ENCODE results near the gene USP24. TPM values are rescaled to one million over a fixed set of nuclear protein-coding genes. Genes with fewer than 3 reads are reported as not detected.

The USP24 gene
- total RNA-seq, 1 donor from 2014 or later: 40.8 TPM

- TF ChIP-seq, protein P1, sequence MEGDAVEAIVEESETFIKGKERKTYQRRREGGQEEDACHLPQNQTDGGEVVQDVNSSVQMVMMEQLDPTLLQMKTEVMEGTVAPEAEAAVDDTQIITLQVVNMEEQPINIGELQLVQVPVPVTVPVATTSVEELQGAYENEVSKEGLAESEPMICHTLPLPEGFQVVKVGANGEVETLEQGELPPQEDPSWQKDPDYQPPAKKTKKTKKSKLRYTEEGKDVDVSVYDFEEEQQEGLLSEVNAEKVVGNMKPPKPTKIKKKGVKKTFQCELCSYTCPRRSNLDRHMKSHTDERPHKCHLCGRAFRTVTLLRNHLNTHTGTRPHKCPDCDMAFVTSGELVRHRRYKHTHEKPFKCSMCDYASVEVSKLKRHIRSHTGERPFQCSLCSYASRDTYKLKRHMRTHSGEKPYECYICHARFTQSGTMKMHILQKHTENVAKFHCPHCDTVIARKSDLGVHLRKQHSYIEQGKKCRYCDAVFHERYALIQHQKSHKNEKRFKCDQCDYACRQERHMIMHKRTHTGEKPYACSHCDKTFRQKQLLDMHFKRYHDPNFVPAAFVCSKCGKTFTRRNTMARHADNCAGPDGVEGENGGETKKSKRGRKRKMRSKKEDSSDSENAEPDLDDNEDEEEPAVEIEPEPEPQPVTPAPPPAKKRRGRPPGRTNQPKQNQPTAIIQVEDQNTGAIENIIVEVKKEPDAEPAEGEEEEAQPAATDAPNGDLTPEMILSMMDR (IDR thresholded peaks at IDR 0.05; ENCODE audit: insufficient read depth, low read length, severe bottlenecking): no peak
- Histone ChIP-seq H3K27me3 (ENCODE audit: control insufficient read depth, insufficient read depth, low read length) (no peaks in the 10 kb centered on the region), H3K4me3 (ENCODE audit: low read depth, low read length) (peak overlapping the region; percentile 92), H3K36me3 (ENCODE audit: control insufficient read depth, insufficient read depth, low read length) (no peaks in the 10 kb centered on the region)
- FAIRE-seq (no peak), DNase-seq (ENCODE audit: low read depth) (no peak)
Measured at GRCh38 chr1:55214212-55214933, 791 bp downstream of the USP24 start.

DNA sequence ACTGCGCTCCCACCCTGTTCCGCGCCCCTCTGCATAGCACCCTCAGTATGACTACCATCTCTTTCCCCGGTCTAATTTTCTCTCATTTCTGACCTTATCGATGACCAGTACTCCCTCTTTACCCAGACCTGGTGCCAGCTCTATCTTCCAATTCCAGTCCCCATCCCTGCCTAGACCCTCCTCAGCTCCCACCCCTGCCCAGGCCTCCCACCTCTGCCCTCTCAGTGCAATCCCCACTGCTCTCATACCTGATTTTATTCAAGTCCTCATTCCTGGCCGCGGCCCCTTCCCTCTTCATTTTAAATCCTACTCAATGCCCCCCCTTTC lies 1.3 kb downstream of the USP24 start:
- Histone ChIP-seq H3K27me3 (ENCODE audit: control insufficient read depth, insufficient read depth, low read length) (no peaks in the 10 kb centered on the region), H3K4me3 (ENCODE audit: low read depth, low read length) (peak overlapping the region; percentile 92), H3K36me3 (ENCODE audit: control insufficient read depth, insufficient read depth, low read length) (no peaks in the 10 kb centered on the region)
- FAIRE-seq (no peak), DNase-seq (ENCODE audit: low read depth) (no peak)
- TF ChIP-seq, protein P1 (IDR thresholded peaks at IDR 0.05; ENCODE audit: insufficient read depth, low read length, severe bottlenecking): no peak

DNA sequence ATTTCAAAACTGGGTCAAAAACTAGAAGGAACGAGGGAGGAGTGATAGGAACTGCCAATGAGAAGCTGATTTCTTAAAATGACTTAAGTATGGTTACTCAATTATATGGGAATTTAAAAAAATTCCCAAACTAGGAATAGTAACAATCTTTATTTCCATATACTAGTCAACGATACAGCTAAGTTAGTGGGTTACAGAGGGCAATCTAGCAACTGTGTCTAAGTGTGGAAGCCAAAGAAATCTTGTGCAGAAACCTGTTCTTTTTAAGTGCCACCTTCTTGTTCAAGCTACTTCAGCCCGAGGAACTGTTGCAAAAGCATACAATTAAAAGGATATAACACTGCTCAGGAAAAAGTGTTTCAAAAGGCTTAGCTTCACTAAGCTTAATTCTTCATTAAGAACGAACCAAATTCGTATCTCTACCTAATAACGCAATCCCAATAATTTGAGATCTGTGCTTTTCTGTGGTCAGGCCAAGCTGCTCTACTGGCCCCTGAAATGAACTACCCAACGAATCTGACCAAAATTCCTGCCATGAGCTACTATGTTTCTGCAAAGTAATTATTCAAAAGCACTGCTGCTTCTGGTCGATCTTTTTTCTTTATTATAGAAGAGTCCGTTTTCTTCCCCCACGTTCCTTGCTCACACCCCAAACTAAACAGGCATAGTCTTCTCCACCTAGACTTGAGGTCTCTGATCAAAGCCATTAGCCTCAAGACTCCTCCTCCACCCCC lies 1.8 kb downstream of the USP24 start:
- DNase-seq (ENCODE audit: low read depth) (peak; percentile 44), FAIRE-seq (no peak)
- no peaks in the 10 kb centered on the region for H3K36me3 ChIP-seq (ENCODE audit: control insufficient read depth, insufficient read depth, low read length)
- no peaks in the 10 kb centered on the region for H3K27me3 ChIP-seq (ENCODE audit: control insufficient read depth, insufficient read depth, low read length)
- TF ChIP-seq, protein P1 (IDR thresholded peaks at IDR 0.05; ENCODE audit: insufficient read depth, low read length, severe bottlenecking): no peak
- peak overlapping the region; percentile 92 for H3K4me3 ChIP-seq (ENCODE audit: low read depth, low read length)

DNA sequence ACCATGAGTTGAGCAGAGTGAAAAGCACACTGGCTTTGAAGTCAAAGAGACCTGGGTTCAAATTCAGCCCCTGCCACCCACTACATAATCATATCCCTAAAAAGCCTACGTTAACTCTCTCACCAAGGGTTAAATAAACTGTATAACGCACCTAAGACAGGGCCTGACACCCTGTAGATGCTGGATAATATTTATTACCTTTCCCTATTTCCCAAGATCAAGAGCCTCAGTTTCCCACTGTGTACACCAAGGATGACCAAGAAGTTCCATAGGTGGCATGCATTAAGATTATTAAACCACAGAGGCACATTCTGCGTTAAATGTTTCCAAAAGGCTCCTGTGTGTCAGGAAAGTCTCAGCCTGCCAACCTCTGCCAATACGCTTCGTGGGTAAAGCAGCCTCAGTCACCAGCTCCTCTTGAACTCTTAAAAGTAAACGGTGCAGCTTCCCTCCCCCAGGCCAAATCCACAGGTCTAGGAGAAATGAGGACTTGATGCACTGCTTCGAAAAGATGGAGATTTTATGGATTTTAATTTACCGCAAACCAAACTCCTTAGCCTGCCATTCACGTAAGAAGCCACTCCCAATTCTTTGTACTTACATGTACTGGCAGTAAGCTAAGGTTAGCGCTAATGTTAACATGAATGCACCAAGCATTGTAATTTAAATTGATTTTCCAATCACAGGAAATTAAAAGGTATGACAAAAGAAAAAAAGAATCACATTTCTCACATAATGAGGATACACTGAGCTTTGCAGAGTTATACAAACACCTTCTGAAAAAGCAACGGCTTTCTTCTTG lies 2.6 kb downstream of the USP24 start:
- peak; percentile 53 for DNase-seq (ENCODE audit: low read depth)
- peak overlapping the region; percentile 92 for H3K4me3 ChIP-seq (ENCODE audit: low read depth, low read length)

DNA sequence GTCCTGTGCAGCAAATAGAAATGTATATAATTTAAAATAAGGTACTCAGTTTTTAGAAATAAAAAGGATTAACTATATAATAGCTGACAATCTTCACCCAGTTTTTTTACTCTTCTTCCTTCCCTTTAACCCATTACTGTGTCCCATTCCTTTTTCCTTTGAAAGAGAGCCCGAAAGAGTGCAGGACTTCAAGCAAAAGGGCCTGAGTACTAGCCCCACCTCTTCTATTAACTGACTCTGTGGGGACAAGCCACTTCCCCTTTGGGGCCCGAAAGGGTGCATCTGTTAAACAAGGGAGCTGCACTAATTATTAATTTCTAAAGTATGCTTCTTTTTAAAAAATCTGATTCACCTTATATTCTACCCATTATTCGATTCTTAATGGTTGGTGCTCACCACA lies 3.3 kb downstream of the USP24 start:
- FAIRE-seq: no peak
- TF ChIP-seq, protein P1 (IDR thresholded peaks at IDR 0.05; ENCODE audit: insufficient read depth, low read length, severe bottlenecking): no peak
- no peak for DNase-seq (ENCODE audit: low read depth)
- no peaks in the 10 kb centered on the region for H3K27me3 ChIP-seq (ENCODE audit: control insufficient read depth, insufficient read depth, low read length)
- no peaks in the 10 kb centered on the region for H3K36me3 ChIP-seq (ENCODE audit: control insufficient read depth, insufficient read depth, low read length)
- H3K4me3 ChIP-seq (ENCODE audit: low read depth, low read length): no peak overlapping the region

More for the DNA sequence above, 2.6 kb downstream of the USP24 start:
- TF ChIP-seq, protein P1 (IDR thresholded peaks at IDR 0.05; ENCODE audit: insufficient read depth, low read length, severe bottlenecking): no peak
- Histone ChIP-seq H3K27me3 (ENCODE audit: control insufficient read depth, insufficient read depth, low read length) (no peaks in the 10 kb centered on the region), H3K36me3 (ENCODE audit: control insufficient read depth, insufficient read depth, low read length) (no peaks in the 10 kb centered on the region)
- no peak for FAIRE-seq

All from bronchial epithelial cell (primary cell).